Fibroblast of peridontal ligament (primary cell): ENCODE results near the gene HOXA1.
"Not testable (repeated sequence)": the region's sequence is repeated elsewhere in the genome, so short reads cannot be mapped to it uniquely, and the experiment has no call there.

Experiments used
- DNase-seq: peaks from one replicate; pipeline ENCODE4 v3.0.0-alpha.2; 2010; ENCODE audit errors: extremely low read depth

HOXA1 gene

DNA sequence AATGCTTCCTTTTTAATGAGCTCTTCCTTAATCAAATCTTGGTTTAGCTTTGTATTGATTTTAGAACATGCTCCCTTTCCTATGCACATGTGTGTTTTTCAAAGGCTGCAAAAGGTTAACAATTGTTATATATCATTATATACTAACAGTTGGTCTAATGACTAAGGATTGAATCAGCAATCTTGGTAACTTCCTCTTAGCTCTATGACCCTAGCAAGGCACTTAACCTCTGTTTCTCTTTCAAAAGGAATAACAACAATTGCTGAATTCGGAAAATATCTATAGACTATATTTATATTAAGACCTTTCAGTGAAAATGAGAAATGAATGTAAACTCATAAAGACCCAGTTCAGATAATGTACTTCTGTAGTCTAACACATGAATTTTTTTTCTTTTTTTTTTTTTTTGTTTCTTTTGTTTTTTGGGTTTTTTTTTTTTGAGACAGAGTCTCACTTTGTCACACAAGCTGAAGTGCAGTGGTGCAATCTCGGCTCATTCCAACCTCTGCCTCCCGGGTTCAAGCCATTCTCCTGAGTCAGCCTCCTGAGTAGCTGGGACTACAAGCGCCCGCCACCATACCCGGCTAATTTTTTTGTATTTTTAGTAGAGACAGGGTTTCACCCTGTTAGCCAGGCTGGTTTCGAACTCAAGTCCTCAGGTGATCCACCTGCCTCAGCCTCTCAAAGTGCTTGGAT, 48.8 kb downstream of the HOXA1 start:
- no peak for DNase-seq

DNA sequence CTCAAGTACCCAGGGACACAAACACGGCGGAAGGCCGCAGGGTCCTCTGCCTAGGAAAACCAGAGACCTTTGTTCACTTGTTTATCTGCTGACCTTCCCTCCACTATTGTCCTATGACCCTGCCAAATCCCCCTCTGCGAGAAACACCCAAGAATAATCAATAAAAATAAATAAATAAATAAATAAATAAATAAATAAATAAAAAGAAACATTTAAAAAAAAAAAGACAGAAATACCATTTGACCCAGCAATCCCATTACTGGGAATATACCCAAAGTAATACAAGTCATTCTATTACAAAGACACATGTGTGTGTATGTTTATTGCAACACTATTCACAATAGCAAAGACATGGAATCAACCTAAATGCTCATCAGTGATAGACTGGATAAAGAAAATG, 49.8 kb downstream of the HOXA1 start:
- not testable (repeated sequence) for DNase-seq

DNA sequence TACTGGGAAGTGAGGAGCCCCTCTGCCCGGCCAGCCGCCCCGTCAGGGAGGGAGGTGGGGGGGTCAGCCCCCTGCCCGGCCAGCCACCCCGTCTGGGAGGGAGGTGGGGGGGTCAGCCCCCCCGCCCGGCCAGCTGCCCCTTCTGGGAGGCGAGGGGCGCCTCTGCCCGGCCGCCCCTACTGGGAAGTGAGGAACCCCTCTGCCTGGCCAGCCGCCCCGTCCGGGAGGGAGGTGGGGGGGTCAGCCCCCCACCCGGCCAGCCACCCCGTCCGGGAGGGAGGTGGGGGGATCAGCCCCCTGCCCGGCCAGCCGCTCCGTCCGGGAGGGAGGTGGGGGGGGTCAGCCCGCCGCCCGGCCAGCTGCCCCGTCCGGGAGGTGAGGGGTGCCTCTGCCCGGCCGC, 50.7 kb downstream of the HOXA1 start:
- DNase-seq = not testable (repeated sequence)
